SH-SY5Y (cell line): ENCODE results near the gene ARHGEF40.

Source experiments
- GATA2 ChIP-seq: IDR thresholded peaks from 2 replicates; pipeline ENCODE4 v1.6.1; 2011; ENCODE audit warnings: mild to moderate bottlenecking, low read depth, low read length
- GATA3 ChIP-seq: IDR thresholded peaks from 2 replicates; pipeline ENCODE4 v1.6.1; 2011; ENCODE audit warnings: low read depth, mild to moderate bottlenecking, low read length, moderate library complexity

ARHGEF40 gene

GRCh38 chr14:21092273-21093011 is 22.3 kb downstream of the ARHGEF40 start:
- TF ChIP-seq GATA2 (no peak), GATA3 (no peak)

DNA sequence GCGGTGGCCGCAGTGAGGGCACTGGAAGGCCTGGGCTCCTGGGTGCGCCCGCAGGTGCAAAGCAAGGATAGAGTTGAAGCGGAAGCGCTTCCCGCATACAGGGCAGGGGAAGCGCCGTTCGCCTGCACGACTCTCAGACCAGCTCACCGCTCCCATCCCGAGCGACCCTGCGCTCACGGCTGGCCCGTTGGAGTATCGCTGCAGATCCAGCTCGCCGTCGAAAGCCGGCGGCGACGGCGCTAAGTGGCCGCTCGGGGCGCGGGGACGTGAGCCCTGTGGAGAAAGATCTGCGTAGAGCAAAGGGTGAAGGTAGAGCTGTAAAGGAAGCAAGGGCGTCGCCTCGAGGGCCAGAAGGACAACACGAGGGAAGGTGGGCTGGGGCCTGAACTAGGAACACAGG is 22.9 kb downstream of the ARHGEF40 start:
- TF ChIP-seq GATA2 (no peak), GATA3 (no peak)

DNA sequence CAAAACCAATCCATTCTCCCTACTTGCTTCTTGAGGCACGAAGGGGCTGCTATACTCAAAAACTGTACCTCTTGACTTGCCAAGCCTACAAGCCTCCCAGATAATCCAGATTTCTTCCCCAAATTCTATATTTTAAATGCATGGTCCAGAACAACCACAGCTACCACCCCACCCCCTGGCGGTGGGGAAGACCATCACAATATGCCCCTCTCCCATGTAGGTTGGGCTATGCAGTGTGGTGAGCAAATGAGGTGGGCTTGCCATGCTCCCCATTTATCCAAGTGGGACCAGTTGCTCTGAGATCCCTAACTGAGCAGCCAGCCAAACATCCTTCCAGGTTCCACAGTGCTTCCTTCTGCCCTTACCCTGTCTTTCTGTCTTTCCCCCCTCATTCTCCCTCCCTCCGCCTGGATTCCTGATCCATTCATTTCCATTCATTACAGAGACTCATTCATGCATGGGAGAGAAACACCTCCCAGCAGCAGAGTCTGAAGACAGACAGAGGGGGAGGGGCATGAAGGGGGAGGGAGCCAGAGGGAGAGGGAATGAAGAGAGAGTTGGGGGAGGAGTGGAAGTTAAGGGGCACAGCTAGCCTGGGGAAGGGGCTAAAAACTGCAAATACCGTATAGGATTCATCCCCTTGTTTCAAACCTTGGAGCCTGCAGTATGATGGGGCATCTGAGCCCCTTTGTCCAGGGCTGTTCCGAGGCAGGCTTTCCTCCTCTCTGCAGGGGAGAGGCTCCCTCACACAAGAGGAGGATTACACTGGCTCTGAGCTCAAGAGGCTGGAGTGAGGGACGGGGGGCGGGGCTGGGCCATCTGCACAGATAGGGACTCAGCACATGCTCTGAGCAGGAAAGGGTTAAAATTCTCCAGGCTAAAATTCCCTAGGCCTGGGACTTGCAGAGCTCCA is 23.9 kb downstream of the ARHGEF40 start:
- TF ChIP-seq GATA2 (no peak), GATA3 (no peak)

DNA sequence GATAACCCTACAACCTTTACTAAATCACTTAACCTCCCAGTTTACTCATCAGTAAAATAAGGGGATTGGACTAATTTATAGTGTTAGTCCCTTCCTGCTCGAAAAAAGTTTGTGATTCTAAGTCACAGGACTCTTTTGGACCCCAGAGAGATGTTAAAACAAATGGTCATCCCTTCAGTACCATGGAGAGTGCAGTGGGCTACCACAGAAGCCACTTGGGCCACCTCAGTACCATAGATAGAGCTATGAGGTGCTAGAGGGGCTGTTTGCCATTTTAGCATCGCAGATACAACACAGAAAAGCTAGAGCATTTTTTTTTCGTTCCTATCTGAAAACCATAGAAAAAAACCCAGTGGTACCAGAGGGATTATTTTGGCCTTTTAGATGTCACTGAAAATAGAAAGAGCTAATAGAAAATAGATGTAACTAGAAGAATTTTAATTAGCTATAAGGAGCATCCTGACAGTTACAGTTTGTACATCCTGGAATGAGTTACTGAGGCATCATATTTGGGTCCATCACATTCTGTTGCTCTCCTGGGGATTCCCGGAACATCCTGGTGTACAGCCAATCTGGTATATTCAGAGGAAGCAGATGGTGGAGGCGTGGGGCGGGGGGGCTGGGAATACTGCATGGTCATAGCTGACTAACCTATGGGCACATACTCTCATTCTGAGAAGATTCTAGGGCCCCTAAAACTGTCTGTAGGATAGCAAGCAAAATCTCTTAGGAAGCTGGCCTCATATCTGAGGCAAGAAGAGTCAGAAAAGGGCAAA is 25.5 kb downstream of the ARHGEF40 start:
- no peak for TF ChIP-seq GATA2
- TF ChIP-seq GATA3, result no peak

GRCh38 chr14:21096438-21096837 is 26.3 kb downstream of the ARHGEF40 start:
- TF ChIP-seq GATA2, result no peak
- no peak for TF ChIP-seq GATA3

GRCh38 chr14:21096978-21097635 is 27.0 kb downstream of the ARHGEF40 start:
- no peak for TF ChIP-seq GATA3
- no peak for TF ChIP-seq GATA2

- no peak for TF ChIP-seq GATA3
- TF ChIP-seq GATA2, result no peak
These were observed 27.6 kb downstream of the ARHGEF40 start for GRCh38 chr14:21097636-21098075.

DNA sequence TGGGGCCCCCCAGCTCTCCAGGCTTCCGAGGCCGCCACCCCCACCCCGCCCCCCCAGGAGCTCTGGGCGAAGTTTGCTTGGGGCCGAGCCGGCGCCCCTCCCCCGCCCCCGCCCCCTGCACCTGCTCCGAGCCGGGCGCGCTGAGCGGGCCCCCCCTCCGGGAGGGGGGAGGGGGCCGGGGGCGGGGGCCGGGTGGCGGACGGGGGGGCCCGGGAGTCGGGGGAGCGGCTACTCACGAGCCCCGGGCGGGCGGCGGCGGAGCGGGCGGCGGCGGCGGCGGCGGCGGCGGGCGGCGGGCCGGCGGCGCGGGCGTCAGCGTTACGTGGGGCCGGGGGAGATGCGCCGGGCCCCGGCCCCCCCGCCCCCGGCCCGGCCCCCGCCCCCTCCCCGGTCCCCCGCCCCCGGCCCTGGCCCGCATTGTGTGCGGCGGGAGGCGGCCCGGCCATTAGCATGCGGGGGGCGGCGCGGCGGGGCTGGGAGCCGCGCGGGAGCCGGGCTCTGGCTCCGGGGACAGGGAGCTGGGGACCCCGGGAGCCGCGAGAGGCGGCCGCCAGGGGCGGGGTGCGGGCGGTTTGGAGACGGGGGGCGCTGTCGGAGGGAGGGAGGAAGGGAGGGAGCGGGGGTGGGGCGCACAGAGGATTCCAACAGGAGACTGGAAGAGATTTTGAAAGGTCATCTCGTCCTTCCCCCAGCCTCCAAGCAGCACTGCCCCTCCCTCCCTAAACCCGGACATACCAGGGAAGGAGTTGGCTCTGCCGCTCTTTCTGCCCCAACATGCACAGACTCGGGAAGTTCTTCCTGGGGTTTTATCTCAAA is 28.2 kb downstream of the ARHGEF40 start, which contains the start of gene ZNF219:
Gene ZNF219 (minus strand): TSS at position 580 of the 816 bp plus-strand sequence. CDS start 5,064 bp downstream, outside the sequence.
- TF ChIP-seq GATA3, result no peak
- TF ChIP-seq GATA2, result no peak

- TF ChIP-seq GATA3 (no peak), GATA2 (no peak)
These were observed 28.9 kb downstream of the ARHGEF40 start for GRCh38 chr14:21098892-21099595.

DNA sequence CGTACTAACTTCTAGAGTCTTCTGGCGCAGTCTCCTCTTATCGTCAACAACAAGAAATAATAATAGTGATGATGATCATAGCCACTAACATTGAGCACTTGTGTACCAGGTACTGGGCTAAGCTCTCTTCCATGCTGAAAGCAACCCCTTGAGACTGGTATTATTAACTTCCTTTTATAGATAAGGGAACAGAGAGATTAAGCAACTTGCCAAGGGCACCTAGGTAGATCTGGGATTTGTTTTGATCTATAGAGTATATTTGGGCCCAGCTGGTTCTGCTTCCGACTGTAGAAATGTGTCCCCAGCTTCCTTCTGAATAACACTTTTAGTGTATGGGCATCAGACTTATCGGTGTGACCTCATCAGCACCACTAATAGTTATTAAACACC is 29.5 kb downstream of the ARHGEF40 start:
- TF ChIP-seq GATA3 (no peak), GATA2 (no peak)

GRCh38 chr14:21100931-21101330 is 30.8 kb downstream of the ARHGEF40 start, which contains the start of gene TMEM253:
TSS of gene TMEM253 (plus strand) at chr14:21101066. CDS start at chr14:21101344, 278 bp downstream.
- no peak for TF ChIP-seq GATA2
- no peak for TF ChIP-seq GATA3
